Gastroesophageal sphincter (tissue), 4 donors: ENCODE results near the gene PTGES3L. TPM values are rescaled to one million over a fixed set of nuclear protein-coding genes. Genes with fewer than 3 reads are reported as not detected.

Source experiments
- ATAC-seq: fragments of 150-250 bp; one replicate; pipeline ENCODE4 v1.9.1; 2016; ENCODE audit warnings: mild to moderate bottlenecking, moderate library complexity
- H3K27ac ChIP-seq, 4 donors: fragments of 200-600 bp; sonication (generic) in 3 of 4; 1 replicate in 3 of 4; 2 replicates in 1 of 4; pipeline ENCODE4 v1.5.1; 2016 to 2019
- H3K27me3 ChIP-seq: fragments of 200-600 bp; sonication (generic); one replicate; pipeline ENCODE4 v1.5.1; 2019
- H3K36me3 ChIP-seq, 2 donors: fragments of 200-600 bp; sonication (generic); one replicate each; pipeline ENCODE4 v1.5.1; 2019; ENCODE audit warnings: control low read depth in 1 of 2
- H3K4me1 ChIP-seq, 3 donors: fragments of 200-600 bp; sonication (generic); 1 replicate in 2 of 3; 2 replicates in 1 of 3; pipeline ENCODE4 v1.5.1; 2016 to 2019; ENCODE audit warnings: control low read depth in 2 of 3
- H3K4me3 ChIP-seq, 2 donors: fragments of 200-600 bp; sonication (generic); one replicate each; pipeline ENCODE4 v1.5.1; 2019; ENCODE audit warnings: mild to moderate bottlenecking in 1 of 2, moderate library complexity in 1 of 2
- H3K9me3 ChIP-seq, 3 donors: fragments of 200-600 bp; sonication (generic); one replicate each; pipeline ENCODE4 v1.5.1; 2017 to 2019; ENCODE audit warnings: control low read depth in 2 of 3
- CTCF ChIP-seq, 4 experiments: fragments of 200-600 bp in 2 of 4; fragments of 450-650 bp in 2 of 4; sonication (generic) in 1 of 4; IDR thresholded peaks; one replicate each; pipeline ENCODE4 v1.5.1; 2017 to 2019; ENCODE audit warnings: antibody characterized with exemption in 4 of 4, mild to moderate bottlenecking in 2 of 4, moderate library complexity in 2 of 4
- EP300 ChIP-seq: sonication (generic); formaldehyde crosslinking; IDR thresholded peaks from one replicate; pipeline ENCODE4 v1.6.1; 2017; ENCODE audit warnings: antibody characterized with exemption, mild to moderate bottlenecking
- POLR2A ChIP-seq, 2 donors: fragments of 450-650 bp; IDR thresholded peaks; one replicate each; pipeline ENCODE4 v1.6.1; 2017; ENCODE audit warnings: antibody characterized with exemption in 2 of 2, mild to moderate bottlenecking in 2 of 2, moderate library complexity in 1 of 2
- POLR2AphosphoS5 ChIP-seq: sonication (generic); formaldehyde crosslinking; IDR thresholded peaks from one replicate; pipeline ENCODE4 v1.6.1; 2017; ENCODE audit warnings: antibody characterized with exemption
- WGBS, 2 donors: methylation state at CpG; one replicate each; pipeline ENCODE4 v1.1.5; 2018; ENCODE audit warnings: low coverage in 1 of 2; 5-methylcytosine and 5-hydroxymethylcytosine counted together
- total RNA-seq, 4 donors: library from RNA; depleted of rRNA; stranded (reverse); fragments of >200 nt; gene quantifications; one replicate each; pipeline ENCODE4 v1.1.0, GENCODE V29; 2016

Gene PTGES3L
- total RNA-seq, 4 donors from 2014 or later, result 5.5 to 19.6 (median 10.1) TPM

GRCh38 chr17:42971589-42971988 lies 8.3 kb downstream of the PTGES3L start:
- Histone ChIP-seq H3K36me3 (no peaks in the 10 kb centered on the region), H3K27me3 (no peaks in the 10 kb centered on the region), H3K4me3 (no peak overlapping the region), H3K4me1 (no peaks in the 10 kb centered on the region), H3K9me3 (no peaks in the 10 kb centered on the region), H3K27ac (no peak overlapping the region)
- no peak for ATAC-seq
- 60% methylated on average over 1 of the region's 5 CpGs; no CpG with 5 or more reads in 1 of the 2 donors for WGBS, 2 donors
- TF ChIP-seq EP300 (no peak), CTCF (IDR thresholded peaks at IDR 0.05) (no peak), POLR2A (IDR thresholded peaks at IDR 0.05) (no peak), POLR2AphosphoS5 (no peak)

GRCh38 chr17:42969001-42969581 lies 10.8 kb downstream of the PTGES3L start:
- H3K27ac ChIP-seq, result no peak overlapping the region
- H3K4me1 ChIP-seq, result peaks cover 0 to 8% (median 0%) of the 10 kb centered on the region in 3 donors
- H3K27me3 ChIP-seq, result no peaks in the 10 kb centered on the region
- no peaks in the 10 kb centered on the region for H3K36me3 ChIP-seq
- 22 to 33% methylated on average over 3 of the region's 5 CpGs for WGBS, 2 donors
- H3K4me3 ChIP-seq, result no peak overlapping the region
- TF ChIP-seq CTCF (IDR thresholded peaks at IDR 0.05), result no peak
- no peaks in the 10 kb centered on the region for H3K9me3 ChIP-seq
- ATAC-seq, result no peak

- no peak overlapping the region for H3K27ac ChIP-seq
- no peak for ATAC-seq
- WGBS, 2 donors, result 75% methylated on average over 1 of the region's 1 CpG; no CpG with 5 or more reads in 1 of the 2 donors
- H3K36me3 ChIP-seq, result peaks cover 0 to under 1% of the 10 kb centered on the region in 2 donors
- no peaks in the 10 kb centered on the region for H3K27me3 ChIP-seq
- TF ChIP-seq POLR2A (IDR thresholded peaks at IDR 0.05), result no peak
- TF ChIP-seq EP300, result no peak
- TF ChIP-seq CTCF (IDR thresholded peaks at IDR 0.05), result no peak
- no peak for TF ChIP-seq POLR2AphosphoS5
- no peaks in the 10 kb centered on the region for H3K9me3 ChIP-seq
- no peak overlapping the region for H3K4me3 ChIP-seq
- H3K4me1 ChIP-seq, result peaks cover 0 to 19% (median 5%) of the 10 kb centered on the region in 3 donors
These were observed 12.0 kb downstream of the PTGES3L start for GRCh38 chr17:42967925-42968324.

- Histone ChIP-seq H3K36me3 (peaks cover 0 to 36% of the 10 kb centered on the region in 2 donors), H3K9me3 (no peaks in the 10 kb centered on the region), H3K27me3 (no peaks in the 10 kb centered on the region), H3K4me3 (peak within 1 kb of the TSS; percentile 72 to 89), H3K27ac (peak within 1 kb of the TSS; percentile 87 to 90 (median 90)), H3K4me1 (peaks cover 0 to 23% (median 5%) of the 10 kb centered on the region in 3 donors)
- 1 to 5% methylated on average over 15 to 30 of the region's 43 CpGs for WGBS, 2 donors
- ATAC-seq, result peak; percentile 97
- peak; percentile 75 to 78 for TF ChIP-seq POLR2A (IDR thresholded peaks at IDR 0.05)
- no peak for TF ChIP-seq EP300
- TF ChIP-seq CTCF (IDR thresholded peaks at IDR 0.05), result peak in 1 of 4 experiments; percentile 9
- peak; percentile 98 for TF ChIP-seq POLR2AphosphoS5
These were observed 15.5 kb downstream of the PTGES3L start, which contains the start of gene AARSD1 for GRCh38 chr17:42964161-42964932. Gene AARSD1 (minus strand): TSS chr17:42964454. CDS start chr17:42964440, 14 bp downstream.
